ENCODE results near the gene CDK2. TPM values are rescaled to one million over a fixed set of nuclear protein-coding genes. Genes with fewer than 3 reads are reported as not detected.

Gene CDK2
- polyA plus RNA-seq, 1 donor from 2014 or later, result 2.6 TPM

DNA sequence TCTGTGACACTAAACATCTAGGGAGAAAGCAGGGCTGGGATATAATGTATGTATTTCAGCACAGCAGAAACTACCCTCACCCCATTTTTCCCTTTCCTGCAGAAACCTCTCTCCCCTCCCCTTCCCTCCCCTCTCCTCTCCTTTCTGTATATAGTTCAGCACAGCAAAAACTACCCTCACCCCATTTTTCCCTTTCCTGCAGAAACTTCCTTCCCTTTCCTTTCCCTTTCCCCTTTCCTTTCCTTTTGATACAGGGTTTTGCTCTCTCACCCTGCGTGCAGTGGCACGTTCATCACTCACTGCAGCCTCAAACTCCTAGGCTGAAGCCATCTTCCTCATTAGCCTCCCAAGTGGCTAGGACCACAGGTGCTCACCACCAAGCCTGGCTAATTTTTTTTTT lies 2.9 kb upstream of the CDK2 start:
- no peaks in the 10 kb centered on the region for H4K20me1 ChIP-seq (ENCODE audit: insufficient read depth)
- no peaks in the 10 kb centered on the region for H3K79me2 ChIP-seq (replicated peaks; ENCODE audit: insufficient read depth, low read length)
- no peaks in the 10 kb centered on the region for H3F3A ChIP-seq (ENCODE audit: insufficient read depth, low read length, poor library complexity, severe bottlenecking)
- H3K4me2 ChIP-seq (ENCODE audit: low read length), result no peak overlapping the region
- H3K27me3 ChIP-seq (ENCODE audit: insufficient read depth, low read depth, low read length), result no peaks in the 10 kb centered on the region
- no peak overlapping the region for H3K4me3 ChIP-seq (ENCODE audit: low read length)
- H3K27ac ChIP-seq (ENCODE audit: low read length), result no peak overlapping the region
- no peaks in the 10 kb centered on the region for H3K36me3 ChIP-seq (ENCODE audit: insufficient read depth, low read length)
- H3K9me2 ChIP-seq (ENCODE audit: insufficient read depth, low read length), result no peaks in the 10 kb centered on the region
- no peak overlapping the region for H2AFZ ChIP-seq (ENCODE audit: low read depth, low read length)
- no peaks in the 10 kb centered on the region for H3K9me3 ChIP-seq (ENCODE audit: low read length)
- TF ChIP-seq EZH2 (IDR thresholded peaks at IDR 0.05; ENCODE audit: borderline replicate concordance, insufficient read depth, low read length, poor library complexity, severe bottlenecking), result no peak
- TF ChIP-seq, protein P1, sequence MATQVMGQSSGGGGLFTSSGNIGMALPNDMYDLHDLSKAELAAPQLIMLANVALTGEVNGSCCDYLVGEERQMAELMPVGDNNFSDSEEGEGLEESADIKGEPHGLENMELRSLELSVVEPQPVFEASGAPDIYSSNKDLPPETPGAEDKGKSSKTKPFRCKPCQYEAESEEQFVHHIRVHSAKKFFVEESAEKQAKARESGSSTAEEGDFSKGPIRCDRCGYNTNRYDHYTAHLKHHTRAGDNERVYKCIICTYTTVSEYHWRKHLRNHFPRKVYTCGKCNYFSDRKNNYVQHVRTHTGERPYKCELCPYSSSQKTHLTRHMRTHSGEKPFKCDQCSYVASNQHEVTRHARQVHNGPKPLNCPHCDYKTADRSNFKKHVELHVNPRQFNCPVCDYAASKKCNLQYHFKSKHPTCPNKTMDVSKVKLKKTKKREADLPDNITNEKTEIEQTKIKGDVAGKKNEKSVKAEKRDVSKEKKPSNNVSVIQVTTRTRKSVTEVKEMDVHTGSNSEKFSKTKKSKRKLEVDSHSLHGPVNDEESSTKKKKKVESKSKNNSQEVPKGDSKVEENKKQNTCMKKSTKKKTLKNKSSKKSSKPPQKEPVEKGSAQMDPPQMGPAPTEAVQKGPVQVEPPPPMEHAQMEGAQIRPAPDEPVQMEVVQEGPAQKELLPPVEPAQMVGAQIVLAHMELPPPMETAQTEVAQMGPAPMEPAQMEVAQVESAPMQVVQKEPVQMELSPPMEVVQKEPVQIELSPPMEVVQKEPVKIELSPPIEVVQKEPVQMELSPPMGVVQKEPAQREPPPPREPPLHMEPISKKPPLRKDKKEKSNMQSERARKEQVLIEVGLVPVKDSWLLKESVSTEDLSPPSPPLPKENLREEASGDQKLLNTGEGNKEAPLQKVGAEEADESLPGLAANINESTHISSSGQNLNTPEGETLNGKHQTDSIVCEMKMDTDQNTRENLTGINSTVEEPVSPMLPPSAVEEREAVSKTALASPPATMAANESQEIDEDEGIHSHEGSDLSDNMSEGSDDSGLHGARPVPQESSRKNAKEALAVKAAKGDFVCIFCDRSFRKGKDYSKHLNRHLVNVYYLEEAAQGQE (IDR thresholded peaks at IDR 0.05; ENCODE audit: borderline replicate concordance), result no peak
- TF ChIP-seq POLR2AphosphoS5 (IDR thresholded peaks at IDR 0.05), result no peak
- no peak for TF ChIP-seq TAF1 (IDR thresholded peaks at IDR 0.05; ENCODE audit: low read depth)
- TF ChIP-seq RAD21 (conservative IDR thresholded peaks at IDR 0.05), result no peak
- TF ChIP-seq EP300 (conservative IDR thresholded peaks at IDR 0.05; ENCODE audit: poor library complexity, severe bottlenecking), result no peak
- TF ChIP-seq MXI1 (conservative IDR thresholded peaks at IDR 0.05; ENCODE audit: poor library complexity, severe bottlenecking), result no peak
- no peak for TF ChIP-seq SMC3 (conservative IDR thresholded peaks at IDR 0.05; ENCODE audit: poor library complexity)
- TF ChIP-seq, protein P2, sequence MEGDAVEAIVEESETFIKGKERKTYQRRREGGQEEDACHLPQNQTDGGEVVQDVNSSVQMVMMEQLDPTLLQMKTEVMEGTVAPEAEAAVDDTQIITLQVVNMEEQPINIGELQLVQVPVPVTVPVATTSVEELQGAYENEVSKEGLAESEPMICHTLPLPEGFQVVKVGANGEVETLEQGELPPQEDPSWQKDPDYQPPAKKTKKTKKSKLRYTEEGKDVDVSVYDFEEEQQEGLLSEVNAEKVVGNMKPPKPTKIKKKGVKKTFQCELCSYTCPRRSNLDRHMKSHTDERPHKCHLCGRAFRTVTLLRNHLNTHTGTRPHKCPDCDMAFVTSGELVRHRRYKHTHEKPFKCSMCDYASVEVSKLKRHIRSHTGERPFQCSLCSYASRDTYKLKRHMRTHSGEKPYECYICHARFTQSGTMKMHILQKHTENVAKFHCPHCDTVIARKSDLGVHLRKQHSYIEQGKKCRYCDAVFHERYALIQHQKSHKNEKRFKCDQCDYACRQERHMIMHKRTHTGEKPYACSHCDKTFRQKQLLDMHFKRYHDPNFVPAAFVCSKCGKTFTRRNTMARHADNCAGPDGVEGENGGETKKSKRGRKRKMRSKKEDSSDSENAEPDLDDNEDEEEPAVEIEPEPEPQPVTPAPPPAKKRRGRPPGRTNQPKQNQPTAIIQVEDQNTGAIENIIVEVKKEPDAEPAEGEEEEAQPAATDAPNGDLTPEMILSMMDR (IDR thresholded peaks at IDR 0.05; ENCODE audit: poor library complexity, severe bottlenecking), result no peak
- H3K9ac ChIP-seq (ENCODE audit: low read length), result no peak overlapping the region

DNA sequence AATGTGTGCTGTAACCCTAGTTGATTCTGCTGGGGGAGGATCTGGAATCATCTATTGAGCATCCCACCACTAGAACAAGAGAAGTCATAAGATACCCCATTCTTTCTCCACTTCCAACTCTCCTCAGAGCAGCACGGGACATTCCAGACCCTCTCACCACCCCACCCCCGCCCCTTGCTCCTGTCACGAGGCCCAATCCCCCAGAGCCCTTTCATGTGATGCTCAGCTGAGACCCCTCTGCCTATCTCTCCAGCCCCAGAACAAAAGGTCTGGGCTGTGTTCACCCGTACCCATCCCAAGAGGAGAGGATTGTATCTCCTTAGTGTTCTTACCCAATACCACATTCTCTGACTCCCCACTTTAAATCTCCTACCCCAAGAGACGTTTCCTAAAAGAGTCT lies 1.4 kb upstream of the CDK2 start:
- Histone ChIP-seq H3K79me2 (replicated peaks; ENCODE audit: insufficient read depth, low read length) (no peaks in the 10 kb centered on the region), H3K4me3 (ENCODE audit: low read length) (no peak overlapping the region), H2AFZ (ENCODE audit: low read depth, low read length) (no peak overlapping the region)

More for the DNA sequence above, 1.4 kb upstream of the CDK2 start:
- Histone ChIP-seq H3K27ac (ENCODE audit: low read length) (no peak overlapping the region), H3F3A (ENCODE audit: insufficient read depth, low read length, poor library complexity, severe bottlenecking) (no peaks in the 10 kb centered on the region), H3K27me3 (ENCODE audit: insufficient read depth, low read depth, low read length) (no peaks in the 10 kb centered on the region), H3K36me3 (ENCODE audit: insufficient read depth, low read length) (no peaks in the 10 kb centered on the region), H4K20me1 (ENCODE audit: insufficient read depth) (no peaks in the 10 kb centered on the region), H3K9me3 (ENCODE audit: low read length) (no peaks in the 10 kb centered on the region), H3K9ac (ENCODE audit: low read length) (no peak overlapping the region), H3K4me2 (ENCODE audit: low read length) (no peak overlapping the region), H3K9me2 (ENCODE audit: insufficient read depth, low read length) (no peaks in the 10 kb centered on the region)
- TF ChIP-seq SMC3 (conservative IDR thresholded peaks at IDR 0.05; ENCODE audit: poor library complexity) (no peak), EZH2 (IDR thresholded peaks at IDR 0.05; ENCODE audit: borderline replicate concordance, insufficient read depth, low read length, poor library complexity, severe bottlenecking) (no peak), EP300 (conservative IDR thresholded peaks at IDR 0.05; ENCODE audit: poor library complexity, severe bottlenecking) (no peak), RAD21 (conservative IDR thresholded peaks at IDR 0.05) (no peak), POLR2AphosphoS5 (IDR thresholded peaks at IDR 0.05) (no peak), MXI1 (conservative IDR thresholded peaks at IDR 0.05; ENCODE audit: poor library complexity, severe bottlenecking) (no peak), TAF1 (IDR thresholded peaks at IDR 0.05; ENCODE audit: low read depth) (no peak)
- TF ChIP-seq, protein P2 (IDR thresholded peaks at IDR 0.05; ENCODE audit: poor library complexity, severe bottlenecking), result no peak
- TF ChIP-seq, protein P1 (IDR thresholded peaks at IDR 0.05; ENCODE audit: borderline replicate concordance), result no peak

Data from neural cell (in vitro differentiated cells).